ENCODE measurements around the gene CPT1B. TPM values are rescaled to one million over a fixed set of nuclear protein-coding genes. Genes with fewer than 3 reads are reported as not detected.
A peak's percentile ranks its signal among the peaks of the same experiment; 100 is the strongest.

Gene CPT1B
- total RNA-seq, 1 experiment from 2014 or later = 7.9 TPM

DNA sequence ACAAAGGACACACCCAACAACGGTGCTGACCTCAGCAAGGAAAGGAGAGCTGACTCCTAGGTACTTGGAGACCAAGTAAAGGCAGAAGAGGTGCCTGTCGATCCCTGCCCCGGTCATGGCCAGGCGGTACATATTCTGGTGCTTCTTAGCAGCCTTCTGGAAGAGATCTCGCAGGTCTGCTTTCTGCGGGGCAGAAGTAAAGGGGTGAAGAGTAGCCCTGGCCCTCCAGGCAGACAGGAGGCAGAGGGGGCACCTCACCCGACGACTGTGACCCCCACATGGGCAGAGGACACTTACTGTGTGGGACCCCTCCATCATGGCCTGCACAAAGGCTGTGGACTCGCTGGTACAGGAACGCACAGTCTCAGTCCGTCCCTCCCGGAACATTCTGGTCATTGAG is 7.4 kb downstream of the CPT1B start:
- DNase-seq (ENCODE audit: low read depth) = no peak

GRCh38 chr22:50569896-50570535 is 8.2 kb downstream of the CPT1B start:
- no peak for DNase-seq (ENCODE audit: low read depth)

- DNase-seq (ENCODE audit: low read depth) = no peak
These were observed 9.2 kb downstream of the CPT1B start for GRCh38 chr22:50569041-50569459.

- DNase-seq (ENCODE audit: low read depth) = no peak
These were observed 9.6 kb downstream of the CPT1B start for GRCh38 chr22:50568626-50569025.

- DNase-seq (ENCODE audit: low read depth) = no peak
These were observed 10.4 kb downstream of the CPT1B start for GRCh38 chr22:50567721-50568252.

- no peak for DNase-seq (ENCODE audit: low read depth)
These were observed 13.9 kb downstream of the CPT1B start for GRCh38 chr22:50564289-50564688.

DNA sequence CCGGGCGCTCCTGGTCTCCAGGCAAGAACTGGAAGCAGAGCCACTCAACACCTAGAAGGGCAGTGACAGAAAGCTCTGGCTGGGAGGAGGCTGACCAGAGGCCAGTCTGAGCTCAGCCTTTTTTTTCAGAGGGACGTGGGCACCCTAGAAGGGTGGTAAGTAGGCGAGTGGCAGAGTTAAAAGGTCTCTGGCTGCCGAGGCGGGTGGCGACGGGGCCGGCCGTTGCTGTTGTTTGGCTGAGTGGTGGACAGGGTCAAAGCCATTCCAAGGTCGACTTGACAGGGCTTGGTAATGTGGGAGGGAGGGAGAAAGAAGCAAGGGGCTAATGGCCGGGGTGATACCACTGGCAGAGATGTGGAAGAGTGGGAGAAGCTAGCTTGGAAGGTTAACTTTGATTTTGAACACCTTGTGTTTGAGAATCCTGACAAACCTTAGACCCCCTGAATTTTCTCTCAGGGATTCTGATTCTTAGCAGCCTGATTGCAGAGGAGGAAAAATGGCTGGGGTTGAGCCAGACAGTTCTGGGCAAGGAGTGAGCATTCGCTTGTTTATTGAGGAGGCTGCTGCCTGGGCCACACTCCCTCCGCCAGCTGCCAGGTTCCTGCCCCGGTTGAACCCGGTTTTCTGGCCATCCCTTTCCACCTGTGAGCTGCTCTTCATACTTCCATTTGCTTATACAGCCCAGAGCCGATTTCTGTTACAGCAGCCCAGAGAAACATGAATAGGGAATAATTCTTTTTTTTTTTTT is 14.6 kb downstream of the CPT1B start:
- DNase-seq (ENCODE audit: low read depth) = no peak

GRCh38 chr22:50562523-50563412 is 15.5 kb downstream of the CPT1B start, which contains the start of gene SYCE3:
Gene SYCE3 (minus strand): TSS chr22:50562919. CDS start chr22:50556405, 6,514 bp downstream.
- peak; percentile 96 for DNase-seq (ENCODE audit: low read depth)

GRCh38 chr22:50561401-50562358 is 16.5 kb downstream of the CPT1B start:
- no peak for DNase-seq (ENCODE audit: low read depth)

DNA sequence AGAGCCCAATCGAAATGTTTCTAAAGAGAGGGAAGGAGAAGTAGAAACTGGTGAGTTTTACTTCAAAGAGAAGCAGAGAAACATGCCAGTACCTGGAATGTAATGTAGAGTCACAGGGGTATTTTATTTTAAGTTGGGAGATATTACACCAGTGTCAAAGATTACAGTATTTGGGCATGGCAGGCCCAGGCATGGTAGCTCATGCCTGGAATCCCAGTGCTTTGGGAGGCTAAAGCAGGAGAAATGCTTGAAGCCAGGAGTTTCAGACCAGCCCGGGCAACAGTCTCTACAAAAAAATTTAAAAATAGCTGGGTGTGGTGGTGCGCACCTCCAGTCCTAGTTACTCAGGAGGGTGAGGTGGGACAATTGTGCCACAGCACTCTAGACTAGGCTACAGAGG is 18.2 kb downstream of the CPT1B start:
- DNase-seq (ENCODE audit: low read depth) = no peak

GRCh38 chr22:50556703-50557102 is 21.5 kb downstream of the CPT1B start:
- no peak for DNase-seq (ENCODE audit: low read depth)

DNA sequence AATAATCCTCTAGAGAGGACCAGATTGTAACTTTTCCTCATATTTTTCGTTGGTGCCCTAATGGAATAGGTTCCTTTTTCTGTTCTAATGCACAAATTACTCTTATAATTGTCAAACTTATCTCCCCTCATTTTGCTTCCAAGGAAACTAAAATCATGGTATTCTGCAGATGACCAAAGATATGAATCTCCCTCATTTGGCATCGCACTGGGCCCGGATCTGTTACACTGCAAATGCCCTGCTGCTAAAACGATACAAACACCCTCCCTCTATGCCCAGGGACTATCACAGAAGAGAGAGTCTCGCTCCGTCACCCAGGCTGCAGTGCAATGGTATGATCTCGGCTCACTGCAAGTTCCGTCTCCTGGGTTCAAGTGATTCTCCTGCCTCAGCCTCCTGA is 24.9 kb downstream of the CPT1B start:
- DNase-seq (ENCODE audit: low read depth) = no peak

DNA sequence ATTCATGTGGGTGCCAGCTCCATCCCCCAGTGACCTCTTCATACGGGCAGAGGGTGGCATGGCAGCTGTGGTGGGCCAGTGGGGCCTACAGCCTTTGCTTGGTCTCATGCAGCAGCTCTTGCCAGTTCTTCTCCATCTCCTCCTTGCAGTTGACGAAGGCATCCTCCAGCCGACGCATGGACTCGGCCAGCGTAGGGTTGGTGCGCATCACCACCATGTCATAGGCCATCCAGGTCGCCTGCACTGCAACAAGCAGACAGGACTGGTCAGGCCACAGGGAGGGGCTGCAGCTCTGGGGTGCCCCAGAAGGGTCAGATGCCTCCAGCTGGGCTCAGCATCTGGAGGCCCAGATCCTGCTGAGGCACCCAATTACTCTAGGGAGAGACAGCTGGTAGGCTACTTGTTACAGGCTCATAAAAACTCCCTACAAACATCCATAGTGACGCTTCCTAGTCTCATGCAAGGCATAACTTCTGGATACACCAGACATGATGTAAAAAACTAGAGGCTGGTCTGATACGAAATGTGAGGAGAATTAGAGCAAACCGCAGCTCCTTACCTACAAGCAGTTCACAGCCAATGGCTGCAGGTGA is 27.0 kb downstream of the CPT1B start:
- DNase-seq (ENCODE audit: low read depth) = no peak

GRCh38 chr22:50550395-50550794 is 27.8 kb downstream of the CPT1B start:
- DNase-seq (ENCODE audit: low read depth) = no peak

DNA sequence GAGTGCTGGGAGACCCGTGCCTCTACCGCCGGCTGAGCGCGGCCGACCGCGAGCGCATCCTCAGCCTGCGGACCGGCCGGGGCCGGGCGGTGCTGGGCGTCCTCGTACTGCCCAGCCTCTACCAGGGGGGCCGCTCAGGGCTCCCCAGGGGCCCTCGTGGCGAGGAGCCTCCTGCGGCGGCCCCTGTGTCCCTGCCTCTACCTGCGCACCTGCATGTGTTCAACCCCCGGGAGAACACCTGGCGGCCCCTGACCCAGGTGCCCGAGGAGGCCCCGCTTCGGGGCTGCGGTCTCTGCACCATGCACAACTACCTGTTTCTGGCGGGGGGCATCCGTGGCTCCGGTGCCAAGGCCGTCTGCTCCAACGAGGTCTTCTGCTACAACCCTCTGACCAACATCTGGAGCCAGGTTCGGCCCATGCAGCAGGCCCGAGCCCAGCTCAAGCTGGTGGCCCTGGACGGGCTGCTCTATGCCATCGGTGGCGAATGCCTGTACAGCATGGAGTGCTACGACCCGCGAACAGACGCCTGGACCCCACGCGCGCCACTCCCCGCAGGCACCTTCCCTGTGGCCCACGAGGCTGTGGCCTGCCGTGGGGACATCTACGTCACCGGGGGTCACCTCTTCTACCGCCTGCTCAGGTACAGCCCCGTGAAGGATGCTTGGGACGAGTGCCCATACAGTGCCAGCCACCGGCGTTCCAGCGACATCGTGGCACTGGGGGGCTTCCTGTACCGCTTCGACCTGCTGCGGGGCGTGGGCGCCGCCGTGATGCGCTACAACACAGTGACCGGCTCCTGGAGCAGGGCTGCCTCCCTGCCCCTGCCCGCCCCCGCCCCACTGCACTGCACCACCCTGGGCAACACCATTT is 29.1 kb downstream of the CPT1B start:
- no peak for DNase-seq (ENCODE audit: low read depth)

DNA sequence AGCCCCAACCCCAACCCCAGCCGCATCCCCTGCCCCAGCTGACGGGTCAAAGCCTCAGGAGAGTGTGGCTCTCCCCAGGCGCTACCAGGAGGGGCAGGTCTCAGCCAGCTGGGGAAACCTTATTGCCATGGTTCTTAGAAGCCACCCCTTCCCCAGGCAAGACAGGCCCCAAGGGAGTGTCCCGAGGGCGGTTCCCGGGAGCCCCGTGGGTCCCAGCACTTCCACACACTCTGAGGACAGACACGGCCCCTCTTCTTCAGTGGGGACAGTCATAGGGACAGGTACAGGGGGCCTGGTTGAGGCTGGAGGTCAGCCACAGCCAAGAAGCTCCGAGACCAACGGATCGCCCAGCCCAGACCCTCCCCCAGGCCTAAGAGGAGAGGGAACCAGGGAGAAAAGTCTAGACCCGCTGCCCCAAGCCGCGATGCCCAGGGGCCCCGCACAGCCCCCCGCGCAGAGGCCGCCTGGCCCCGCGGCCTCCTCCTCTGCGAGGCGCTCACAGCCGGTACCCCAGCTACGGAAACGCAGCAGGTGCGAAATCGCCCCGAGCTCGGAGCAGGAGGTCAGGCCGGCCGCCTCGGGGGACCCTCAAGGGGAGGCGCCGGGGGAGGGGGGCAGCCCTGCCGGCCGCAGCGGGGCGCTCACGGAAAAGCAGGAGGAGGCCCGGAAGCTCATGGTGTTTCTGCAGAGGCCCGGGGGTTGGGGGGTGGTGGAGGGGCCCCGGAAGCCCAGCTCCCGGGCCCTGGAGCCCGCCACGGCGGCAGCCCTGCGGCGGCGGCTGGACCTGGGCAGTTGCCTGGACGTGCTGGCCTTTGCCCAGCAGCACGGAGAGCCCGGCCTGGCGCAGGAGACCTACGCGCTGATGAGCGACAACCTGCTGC is 29.9 kb downstream of the CPT1B start:
- DNase-seq (ENCODE audit: low read depth) = no peak

DNA sequence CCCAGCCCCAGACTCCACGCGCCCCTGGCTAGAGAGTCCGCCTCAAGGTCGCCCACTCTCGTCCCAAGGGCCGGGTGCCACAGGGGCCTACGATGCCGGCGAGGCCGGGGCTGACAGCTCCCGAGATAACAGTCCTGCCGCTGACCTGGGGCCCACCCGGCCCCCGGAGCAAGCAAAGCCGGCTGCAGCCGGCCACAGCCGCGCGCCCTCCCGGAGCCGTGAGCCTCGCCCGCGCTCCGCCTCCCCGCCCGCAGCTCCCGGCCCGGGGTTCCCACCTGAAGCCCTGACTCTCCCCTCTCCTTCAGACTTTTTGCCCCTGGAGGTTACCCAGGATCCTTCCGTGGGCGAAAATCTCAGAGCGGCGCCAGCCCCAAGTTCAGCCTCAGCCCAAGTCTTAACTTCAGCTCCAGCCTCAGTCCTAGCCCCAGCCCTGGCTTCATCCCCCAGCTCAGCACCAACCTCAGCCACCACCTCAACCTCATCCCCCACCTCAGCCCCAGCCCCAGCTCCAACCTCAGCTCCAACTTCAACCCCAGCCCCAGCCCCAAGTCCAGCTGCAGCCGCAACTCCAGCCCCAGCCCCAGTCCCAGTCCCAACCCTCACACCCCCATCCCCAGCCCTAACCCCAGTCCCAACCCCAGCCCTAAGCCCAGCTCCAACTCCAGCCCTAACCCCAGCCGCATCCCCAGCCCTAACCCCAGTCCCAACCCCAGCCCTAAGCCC is 30.8 kb downstream of the CPT1B start:
- DNase-seq (ENCODE audit: low read depth) = no peak

All from Daoy (cell line).